Measurements from ENCODE around the gene SNRPD3. TPM values are rescaled to one million over a fixed set of nuclear protein-coding genes. Genes with fewer than 3 reads are reported as not detected.

The SNRPD3 gene
- total RNA-seq, 1 donor from 2014 or later, result 160 TPM

DNA sequence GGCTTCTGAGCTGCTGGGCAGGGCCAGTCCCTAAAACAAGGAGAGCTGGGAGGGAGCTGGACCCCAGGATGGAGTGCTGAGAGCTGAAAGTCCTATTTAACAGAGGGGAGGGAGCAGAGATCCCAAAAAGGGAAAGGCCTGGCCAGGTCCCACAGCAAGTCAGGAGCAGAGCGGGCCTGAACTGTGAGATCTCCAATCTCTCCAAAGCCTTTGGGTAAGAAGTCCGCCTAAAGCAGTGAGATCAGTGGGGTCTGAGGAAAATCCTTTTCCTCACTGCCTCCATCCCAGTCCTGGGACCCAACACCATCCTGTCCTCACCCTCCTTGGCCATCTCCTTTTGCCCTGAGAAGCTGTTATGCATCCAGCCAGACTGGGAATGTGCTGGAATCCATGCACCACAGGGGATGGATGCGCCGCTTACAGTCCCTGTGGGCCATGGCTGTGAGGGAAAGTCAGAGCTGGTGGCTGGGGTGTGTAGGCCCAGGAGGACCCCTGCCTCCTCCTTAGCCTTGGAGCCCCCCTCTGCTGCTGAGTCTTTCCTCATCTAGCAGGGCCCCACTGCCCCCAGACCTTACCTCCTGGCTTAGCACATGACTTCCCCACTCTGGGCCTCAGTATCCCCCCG, 28.5 kb downstream of the SNRPD3 start:
- TF ChIP-seq, protein P1, sequence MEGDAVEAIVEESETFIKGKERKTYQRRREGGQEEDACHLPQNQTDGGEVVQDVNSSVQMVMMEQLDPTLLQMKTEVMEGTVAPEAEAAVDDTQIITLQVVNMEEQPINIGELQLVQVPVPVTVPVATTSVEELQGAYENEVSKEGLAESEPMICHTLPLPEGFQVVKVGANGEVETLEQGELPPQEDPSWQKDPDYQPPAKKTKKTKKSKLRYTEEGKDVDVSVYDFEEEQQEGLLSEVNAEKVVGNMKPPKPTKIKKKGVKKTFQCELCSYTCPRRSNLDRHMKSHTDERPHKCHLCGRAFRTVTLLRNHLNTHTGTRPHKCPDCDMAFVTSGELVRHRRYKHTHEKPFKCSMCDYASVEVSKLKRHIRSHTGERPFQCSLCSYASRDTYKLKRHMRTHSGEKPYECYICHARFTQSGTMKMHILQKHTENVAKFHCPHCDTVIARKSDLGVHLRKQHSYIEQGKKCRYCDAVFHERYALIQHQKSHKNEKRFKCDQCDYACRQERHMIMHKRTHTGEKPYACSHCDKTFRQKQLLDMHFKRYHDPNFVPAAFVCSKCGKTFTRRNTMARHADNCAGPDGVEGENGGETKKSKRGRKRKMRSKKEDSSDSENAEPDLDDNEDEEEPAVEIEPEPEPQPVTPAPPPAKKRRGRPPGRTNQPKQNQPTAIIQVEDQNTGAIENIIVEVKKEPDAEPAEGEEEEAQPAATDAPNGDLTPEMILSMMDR (IDR thresholded peaks at IDR 0.05; ENCODE audit: insufficient read depth, low read length, poor library complexity, severe bottlenecking), result no peak
- Histone ChIP-seq H3K27me3 (ENCODE audit: control insufficient read depth, insufficient read depth, low read length) (no peaks in the 10 kb centered on the region), H3K4me3 (ENCODE audit: low read depth, low read length) (no peak overlapping the region), H3K36me3 (ENCODE audit: control insufficient read depth, insufficient read depth, low read length) (peaks cover 1% of the 10 kb centered on the region)
- DNase-seq (ENCODE audit: low read depth), result no peak

DNA sequence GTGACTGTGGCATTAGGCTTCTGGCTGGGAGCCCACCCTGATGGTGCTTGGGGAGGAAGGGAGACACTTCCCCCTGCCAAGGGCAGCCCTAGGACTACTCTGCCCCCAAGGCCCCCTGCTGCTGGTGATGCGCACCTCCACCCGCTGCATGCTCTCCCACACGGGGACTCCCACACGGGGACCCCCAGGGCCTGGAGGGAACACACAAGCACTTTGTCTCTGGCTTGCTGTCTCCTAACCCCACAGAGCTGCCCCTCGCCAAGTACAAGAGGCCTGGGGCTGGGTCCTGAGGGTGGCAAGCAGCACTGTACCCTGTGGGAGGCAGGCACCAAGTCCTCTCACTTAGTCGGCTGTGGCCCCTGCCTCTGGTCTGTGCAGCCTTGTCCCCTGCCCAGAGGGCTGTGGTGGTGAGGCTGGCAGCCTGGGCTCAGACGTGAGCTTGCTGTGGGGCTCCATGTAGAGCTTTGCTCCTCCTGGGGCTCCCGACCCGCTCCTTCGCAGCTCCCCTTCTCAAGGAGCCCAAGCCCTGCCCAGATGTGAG, 29.1 kb downstream of the SNRPD3 start:
- TF ChIP-seq, protein P1 (IDR thresholded peaks at IDR 0.05; ENCODE audit: insufficient read depth, low read length, poor library complexity, severe bottlenecking), result no peak
- no peak for DNase-seq (ENCODE audit: low read depth)
- peaks cover 1% of the 10 kb centered on the region for H3K36me3 ChIP-seq (ENCODE audit: control insufficient read depth, insufficient read depth, low read length)
- no peaks in the 10 kb centered on the region for H3K27me3 ChIP-seq (ENCODE audit: control insufficient read depth, insufficient read depth, low read length)
- no peak overlapping the region for H3K4me3 ChIP-seq (ENCODE audit: low read depth, low read length)

DNA sequence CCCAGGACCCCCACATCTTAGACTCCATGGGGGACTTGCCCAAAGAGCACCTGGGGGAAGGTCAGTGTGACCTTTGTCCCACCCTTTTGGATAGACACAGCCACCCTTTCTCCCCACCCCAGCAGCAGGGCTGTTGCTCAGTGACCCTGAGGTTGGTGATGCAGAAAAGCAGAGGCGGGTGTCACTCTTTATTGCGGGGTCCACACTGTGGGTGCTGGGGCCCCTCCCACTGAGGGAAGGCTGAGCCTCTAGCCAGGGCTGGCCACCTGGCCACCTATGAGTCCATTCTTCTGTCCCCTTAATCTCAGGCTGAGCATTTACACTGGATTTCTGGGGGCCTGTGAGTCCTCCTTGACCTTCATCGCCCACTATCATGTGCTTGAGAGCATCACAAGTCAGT, 29.7 kb downstream of the SNRPD3 start:
- peaks cover 1% of the 10 kb centered on the region for H3K36me3 ChIP-seq (ENCODE audit: control insufficient read depth, insufficient read depth, low read length)
- TF ChIP-seq, protein P1 (IDR thresholded peaks at IDR 0.05; ENCODE audit: insufficient read depth, low read length, poor library complexity, severe bottlenecking), result no peak
- no peak for DNase-seq (ENCODE audit: low read depth)

DNA sequence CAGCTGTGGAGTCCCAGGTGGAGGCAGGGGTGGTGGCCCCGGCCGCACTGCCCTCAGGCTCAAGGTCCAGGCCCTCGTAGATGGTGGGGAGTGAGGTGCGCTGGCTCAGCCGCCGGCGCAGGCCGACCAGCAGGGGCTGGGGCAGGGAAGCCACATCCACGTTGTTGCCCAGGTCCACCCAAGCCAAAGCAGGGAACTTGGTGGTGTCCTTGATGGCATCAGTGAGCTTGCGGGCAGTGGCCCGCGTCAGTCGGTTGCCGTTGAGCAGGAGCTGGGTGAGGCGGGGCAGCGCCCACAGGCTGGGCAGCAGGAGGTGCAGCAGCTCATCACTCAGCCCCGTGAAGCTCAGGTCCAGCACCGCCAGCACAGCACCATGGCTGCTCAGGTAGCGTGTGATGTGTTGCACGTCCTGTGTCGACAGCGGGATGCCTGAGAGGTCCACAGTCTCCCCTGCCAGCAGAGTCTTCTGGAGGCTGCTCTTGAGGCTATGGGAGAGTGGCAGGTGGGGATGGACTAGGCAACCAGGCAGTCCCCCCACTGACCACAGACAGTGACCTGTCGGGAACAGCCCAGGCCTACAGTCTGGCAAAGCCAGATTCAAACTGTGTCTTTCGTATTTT, 30.2 kb downstream of the SNRPD3 start:
- Histone ChIP-seq H3K4me3 (ENCODE audit: low read depth, low read length) (no peak overlapping the region), H3K27me3 (ENCODE audit: control insufficient read depth, insufficient read depth, low read length) (no peaks in the 10 kb centered on the region), H3K36me3 (ENCODE audit: control insufficient read depth, insufficient read depth, low read length) (peaks cover 1% of the 10 kb centered on the region)
- no peak for DNase-seq (ENCODE audit: low read depth)
- TF ChIP-seq, protein P1 (IDR thresholded peaks at IDR 0.05; ENCODE audit: insufficient read depth, low read length, poor library complexity, severe bottlenecking), result no peak

More for the DNA sequence above, 29.7 kb downstream of the SNRPD3 start:
- H3K4me3 ChIP-seq (ENCODE audit: low read depth, low read length), result no peak overlapping the region
- H3K27me3 ChIP-seq (ENCODE audit: control insufficient read depth, insufficient read depth, low read length), result no peaks in the 10 kb centered on the region

DNA sequence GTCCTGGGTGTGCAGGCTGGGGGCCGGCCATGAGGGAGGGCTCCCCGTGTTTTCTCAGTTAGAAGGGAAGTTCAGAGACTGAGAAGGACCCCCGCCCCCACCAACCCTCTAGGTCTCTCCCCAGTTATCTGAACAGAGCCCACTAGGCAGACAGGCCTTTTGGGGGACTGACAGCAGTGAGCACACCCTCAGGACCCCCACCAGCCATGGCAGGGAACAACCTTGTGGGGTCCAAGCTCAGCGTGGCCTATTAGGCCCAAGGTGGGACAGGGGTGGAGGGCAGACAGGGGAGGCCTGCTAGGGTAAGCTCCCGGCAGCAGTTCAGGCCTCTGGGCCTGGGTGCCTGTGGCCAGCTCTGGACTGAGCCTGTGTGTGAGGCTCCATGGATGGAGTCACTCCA, 31.5 kb downstream of the SNRPD3 start:
- peaks cover 1% of the 10 kb centered on the region for H3K36me3 ChIP-seq (ENCODE audit: control insufficient read depth, insufficient read depth, low read length)
- DNase-seq (ENCODE audit: low read depth), result no peak
- TF ChIP-seq, protein P1 (IDR thresholded peaks at IDR 0.05; ENCODE audit: insufficient read depth, low read length, poor library complexity, severe bottlenecking), result no peak
- no peak overlapping the region for H3K4me3 ChIP-seq (ENCODE audit: low read depth, low read length)
- no peaks in the 10 kb centered on the region for H3K27me3 ChIP-seq (ENCODE audit: control insufficient read depth, insufficient read depth, low read length)

Measured in kidney epithelial cell (primary cell).